Suprapubic skin (tissue), 4 donors: ENCODE measurements around the gene CCNB1.

Experiments
- CTCF ChIP-seq, 2 donors: fragments of 200-600 bp in 1 of 2; fragments of 450-650 bp in 1 of 2; sonication (generic) in 1 of 2; IDR thresholded peaks; one replicate each; pipeline ENCODE4 v1.5.1; 2016 to 2019; ENCODE audit warnings: antibody characterized with exemption in 2 of 2, mild to moderate bottlenecking in 1 of 2, moderate library complexity in 1 of 2
- EP300 ChIP-seq: sonication (generic); formaldehyde crosslinking; IDR thresholded peaks from one replicate; pipeline ENCODE4 v1.6.1; 2017; ENCODE audit warnings: antibody characterized with exemption
- POLR2A ChIP-seq, 2 donors: fragments of 450-650 bp; IDR thresholded peaks; one replicate each; pipeline ENCODE4 v1.6.1; 2017; ENCODE audit warnings: antibody characterized with exemption in 2 of 2, mild to moderate bottlenecking in 2 of 2, moderate library complexity in 2 of 2
- POLR2AphosphoS5 ChIP-seq, 3 donors: sonication (generic); formaldehyde crosslinking; IDR thresholded peaks; one replicate each; pipeline ENCODE4 v1.6.1; 2017; ENCODE audit warnings: antibody characterized with exemption in 3 of 3

- TF ChIP-seq CTCF (IDR thresholded peaks at IDR 0.05) (no peak), POLR2A (IDR thresholded peaks at IDR 0.05) (no peak), POLR2AphosphoS5 (IDR thresholded peaks at IDR 0.05) (no peak), EP300 (no peak)
Observed at GRCh38 chr5:69149676-69150010, 17.3 kb upstream of the CCNB1 start.
